OCI-LY7 (cell line): ENCODE measurements around the gene PAN3.

Experiments
- CTCF ChIP-seq: fragments of 200-600 bp; sonication (generic); conservative IDR thresholded peaks from 2 replicates; pipeline ENCODE4 v1.5.1; 2014; ENCODE audit warnings: mild to moderate bottlenecking, antibody characterized with exemption, low read length, moderate library complexity, mixed read lengths
- EZH2phosphoT487 ChIP-seq: fragments of 200-600 bp; sonication (generic); IDR thresholded peaks from 2 replicates; pipeline ENCODE4 v1.6.1; 2018; ENCODE audit warnings: low read depth, borderline replicate concordance, mild to moderate bottlenecking, mixed run types, antibody characterized with exemption, low read length, moderate library complexity, mixed read lengths

GRCh38 chr13:28301839-28302238 is 163.5 kb downstream of the PAN3 start:
- no peak for TF ChIP-seq CTCF
- no peak for TF ChIP-seq EZH2phosphoT487
